GM10266 (cell line): ENCODE measurements around the gene APP.

Experiments
- DNase-seq: peaks from one replicate; pipeline ENCODE4 v3.0.0; 2012; ENCODE audit errors: extremely low spot score
- CTCF ChIP-seq: IDR thresholded peaks from 2 replicates; pipeline ENCODE4 v1.5.1; 2012; ENCODE audit warnings: mild to moderate bottlenecking, low read depth; ENCODE audit not compliant: control insufficient read depth, insufficient read depth; ENCODE audit errors: missing control alignments

The APP gene

GRCh38 chr21:26120828-26121227 is 49.7 kb downstream of the APP start:
- DNase-seq, result no peak
- TF ChIP-seq CTCF, result no peak

- TF ChIP-seq CTCF, result no peak
- DNase-seq, result no peak
These were observed 50.7 kb downstream of the APP start for GRCh38 chr21:26119906-26120305.

DNA sequence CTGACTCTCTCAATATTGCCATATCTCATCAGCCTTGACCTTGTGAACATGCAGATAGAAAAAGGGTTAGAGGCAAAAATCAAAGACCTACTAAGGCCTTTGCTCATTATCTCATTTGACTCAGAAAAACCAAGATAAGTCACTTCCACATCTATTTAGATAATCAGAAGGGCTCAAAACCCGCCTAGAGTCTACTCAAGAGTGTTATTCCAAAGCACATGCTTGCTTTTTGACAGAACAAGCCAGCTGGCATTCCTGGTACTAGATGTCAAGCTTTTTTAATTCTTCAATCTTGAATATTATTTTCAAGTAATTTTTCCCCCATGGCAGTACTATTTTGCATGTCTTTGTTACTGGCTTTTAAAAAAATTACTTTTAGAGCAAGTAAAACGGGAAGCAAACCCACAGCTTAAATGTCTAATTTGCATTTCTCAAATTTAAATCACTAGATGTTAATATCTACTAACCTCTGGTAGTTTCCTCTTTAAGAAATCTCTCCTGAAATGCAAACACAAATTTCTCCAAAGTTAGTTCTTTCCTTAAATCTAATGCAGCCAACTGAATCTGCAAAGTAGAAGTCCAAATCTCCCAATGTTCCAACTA is 51.5 kb downstream of the APP start:
- DNase-seq, result no peak
- no peak for TF ChIP-seq CTCF

DNA sequence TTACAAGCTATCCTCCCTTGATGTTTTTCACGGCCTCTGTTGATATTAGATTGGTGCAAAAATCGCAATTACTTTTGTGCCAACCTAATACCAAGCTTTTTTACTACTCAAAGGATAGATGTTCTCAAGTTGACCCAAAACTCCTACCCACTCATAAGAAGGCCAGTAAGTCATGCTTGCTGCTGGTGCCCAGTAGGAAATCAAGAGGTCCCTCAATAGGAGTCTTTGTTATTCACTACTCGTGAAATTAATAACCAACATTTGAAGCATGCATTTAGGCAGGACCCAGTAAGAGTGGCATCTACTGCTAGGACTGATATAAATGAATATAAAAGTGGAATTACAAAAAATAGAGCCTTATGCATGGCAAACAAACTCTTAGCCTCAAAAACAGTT is 52.6 kb downstream of the APP start:
- no peak for DNase-seq
- no peak for TF ChIP-seq CTCF

DNA sequence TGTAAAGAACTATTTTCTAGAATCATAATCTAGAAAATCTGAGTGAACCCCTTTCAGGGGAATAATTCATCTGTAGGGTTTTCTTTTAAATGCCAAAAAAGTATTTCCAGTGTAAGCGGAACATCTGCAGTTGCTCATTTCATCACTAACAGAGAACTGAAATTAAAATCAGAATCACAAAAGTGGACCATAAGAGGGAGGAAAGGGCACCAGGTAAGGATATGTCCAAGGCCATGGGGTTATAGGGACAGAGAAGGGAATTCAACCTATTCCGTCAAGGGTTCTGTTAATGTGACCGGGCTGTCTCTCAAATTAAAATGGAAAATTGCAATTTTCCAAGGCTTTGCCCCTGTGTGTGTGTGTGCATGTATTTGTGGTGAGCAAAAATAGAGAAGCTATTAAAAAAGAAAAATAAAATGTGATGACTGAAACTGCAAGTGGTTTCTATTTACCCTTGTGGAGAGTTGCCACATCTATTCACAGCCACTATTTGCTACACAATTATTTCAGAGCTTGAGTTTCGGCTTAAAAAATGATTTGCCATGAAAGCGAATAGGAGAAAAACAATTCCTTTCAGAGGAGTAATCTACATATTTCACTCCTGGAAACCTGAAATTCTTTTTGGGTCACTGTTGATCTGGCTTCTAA is 53.1 kb downstream of the APP start:
- DNase-seq, result no peak
- no peak for TF ChIP-seq CTCF

GRCh38 chr21:26116456-26117011 is 54.0 kb downstream of the APP start:
- DNase-seq, result no peak
- TF ChIP-seq CTCF, result no peak

DNA sequence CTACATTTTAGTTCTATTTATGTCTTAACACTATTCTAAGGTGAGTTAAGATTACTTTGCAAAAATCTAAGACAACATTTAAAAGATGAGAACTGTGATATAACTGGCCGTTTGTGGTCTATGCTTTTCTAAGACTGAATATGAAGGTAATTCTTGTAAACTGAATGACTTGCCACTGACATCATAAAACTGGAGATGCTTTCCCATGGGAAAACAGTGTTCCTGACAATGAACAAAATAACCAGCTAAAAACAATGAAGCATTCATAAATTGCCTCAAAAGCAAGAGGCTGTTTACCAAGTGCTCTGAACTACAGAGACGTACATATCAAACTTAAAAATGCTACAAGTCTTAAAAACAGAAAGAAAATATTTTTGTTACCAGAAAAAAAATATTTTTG is 54.7 kb downstream of the APP start:
- no peak for DNase-seq
- TF ChIP-seq CTCF, result no peak
